GM21717 (cell line): ENCODE results near the gene KIAA0825.
A peak's percentile ranks its signal among the peaks of the same experiment; 100 is the strongest.
"Not testable (repeated sequence)": the region's sequence is repeated elsewhere in the genome, so short reads cannot be mapped to it uniquely, and the experiment has no call there.

Experiments used
- ATAC-seq: cut with Tn5 transposase; IDR thresholded peaks from one replicate; pipeline ENCODE4 v1.9.1; 2021; ENCODE audit warnings: mild to moderate bottlenecking, moderate library complexity; ENCODE audit not compliant: unreplicated experiment

KIAA0825 gene

GRCh38 chr5:94140300-94140699 is 478.1 kb downstream of the KIAA0825 start:
- ATAC-seq = no peak

GRCh38 chr5:94130077-94130476 is 488.3 kb downstream of the KIAA0825 start:
- no peak for ATAC-seq

GRCh38 chr5:94125107-94125506 is 493.3 kb downstream of the KIAA0825 start:
- no peak for ATAC-seq

GRCh38 chr5:94116317-94116716 is 502.1 kb downstream of the KIAA0825 start:
- ATAC-seq = not testable (repeated sequence)

- ATAC-seq = no peak
Measured at GRCh38 chr5:94113087-94113486, 505.3 kb downstream of the KIAA0825 start.

- peak; percentile 100 for ATAC-seq
Measured at GRCh38 chr5:94111209-94112004, 507.0 kb downstream of the KIAA0825 start.

- ATAC-seq = no peak
Measured at GRCh38 chr5:94103514-94104245, 514.7 kb downstream of the KIAA0825 start.
